Measurements from ENCODE around the gene PRRG3.

Gene PRRG3

GRCh38 chrX:151725338-151725614, 30.0 kb downstream of the PRRG3 start:
- Histone ChIP-seq H3K9me3 (ENCODE audit: insufficient read depth, low read depth, low read length) (no peaks in the 10 kb centered on the region), H3K27ac (ENCODE audit: low read depth, low read length) (no peak overlapping the region), H3K4me3 (ENCODE audit: low read length) (no peak overlapping the region), H3K4me1 (ENCODE audit: insufficient read depth, low read length) (0 out of 2 replicates have a peak, but pooled peaks cover 6% of the 10 kb centered on the region), H3K36me3 (ENCODE audit: insufficient read depth, low read length) (no peaks in the 10 kb centered on the region), H3K27me3 (ENCODE audit: insufficient read depth, low read length) (peaks cover 3% of the 10 kb centered on the region; the same call in 1 of the 2 replicates), H3K9ac (ENCODE audit: low read depth, low read length) (no peak overlapping the region)
- WGBS: 95% methylated on average over 1 of the region's 1 CpG

DNA sequence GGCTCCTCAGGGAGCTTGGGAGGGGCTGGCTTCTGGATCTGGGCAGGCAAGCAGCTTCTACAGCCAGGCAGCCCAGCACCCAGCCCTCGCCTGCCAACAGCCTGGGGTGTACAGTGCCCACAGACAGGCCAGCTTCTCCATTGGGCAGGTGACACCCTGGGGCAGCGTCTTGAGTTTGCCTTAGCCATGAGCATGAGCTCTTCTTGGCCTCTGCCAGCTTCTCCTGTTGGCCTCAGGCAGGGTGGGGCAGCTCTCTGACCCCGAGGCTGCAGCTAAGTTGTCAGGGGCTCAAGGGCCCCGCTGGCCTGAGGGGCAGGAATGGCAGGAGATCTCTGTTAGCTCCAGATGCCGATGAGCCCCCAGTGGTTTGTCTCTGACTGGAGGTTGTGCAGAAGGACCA, 31.5 kb downstream of the PRRG3 start:
- H3K27ac ChIP-seq (ENCODE audit: low read depth, low read length): no peak overlapping the region
- no peak overlapping the region for H3K4me3 ChIP-seq (ENCODE audit: low read length)
- 97% methylated on average over 5 of the region's 5 CpGs for WGBS
- no peak overlapping the region for H3K9ac ChIP-seq (ENCODE audit: low read depth, low read length)
- peaks cover 3% of the 10 kb centered on the region; the same call in 1 of the 2 replicates for H3K27me3 ChIP-seq (ENCODE audit: insufficient read depth, low read length)
- H3K36me3 ChIP-seq (ENCODE audit: insufficient read depth, low read length): no peaks in the 10 kb centered on the region
- H3K4me1 ChIP-seq (ENCODE audit: insufficient read depth, low read length): 0 out of 2 replicates have a peak, but pooled peaks cover 6% of the 10 kb centered on the region
- no peaks in the 10 kb centered on the region for H3K9me3 ChIP-seq (ENCODE audit: insufficient read depth, low read depth, low read length)

DNA sequence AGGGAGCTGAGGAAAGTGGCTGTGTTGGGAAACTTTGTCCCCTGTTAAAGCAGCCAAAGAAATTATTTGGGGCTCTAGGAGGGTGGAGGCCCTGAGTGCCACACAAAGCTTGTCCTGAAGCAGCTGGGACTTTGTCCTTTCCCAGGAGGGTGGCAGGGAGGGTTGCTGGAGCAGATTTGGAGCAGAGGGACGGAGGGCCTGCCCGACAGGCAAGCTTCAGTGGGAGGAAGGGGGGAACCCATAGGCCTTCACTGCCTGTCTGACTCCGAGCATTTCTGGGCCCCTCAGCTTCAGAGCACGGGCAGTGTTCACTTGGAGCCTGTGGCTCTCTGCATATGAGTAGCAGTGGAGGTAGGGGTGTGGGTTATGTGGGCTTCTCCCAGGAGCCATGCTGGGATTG, 32.1 kb downstream of the PRRG3 start:
- peaks cover 3% of the 10 kb centered on the region; the same call in 1 of the 2 replicates for H3K27me3 ChIP-seq (ENCODE audit: insufficient read depth, low read length)
- no peaks in the 10 kb centered on the region for H3K36me3 ChIP-seq (ENCODE audit: insufficient read depth, low read length)
- 89% methylated on average over 4 of the region's 4 CpGs for WGBS
- H3K9me3 ChIP-seq (ENCODE audit: insufficient read depth, low read depth, low read length): no peaks in the 10 kb centered on the region
- no peak overlapping the region for H3K9ac ChIP-seq (ENCODE audit: low read depth, low read length)
- no peak overlapping the region for H3K4me3 ChIP-seq (ENCODE audit: low read length)
- 0 out of 2 replicates have a peak, but pooled peaks cover 6% of the 10 kb centered on the region for H3K4me1 ChIP-seq (ENCODE audit: insufficient read depth, low read length)
- no peak overlapping the region for H3K27ac ChIP-seq (ENCODE audit: low read depth, low read length)

- WGBS: 95% methylated on average over 4 of the region's 4 CpGs
- no peaks in the 10 kb centered on the region for H3K36me3 ChIP-seq (ENCODE audit: insufficient read depth, low read length)
- no peak overlapping the region for H3K9ac ChIP-seq (ENCODE audit: low read depth, low read length)
- no peaks in the 10 kb centered on the region for H3K9me3 ChIP-seq (ENCODE audit: insufficient read depth, low read depth, low read length)
- H3K27me3 ChIP-seq (ENCODE audit: insufficient read depth, low read length): no peaks in the 10 kb centered on the region
- H3K4me1 ChIP-seq (ENCODE audit: insufficient read depth, low read length): no peaks in the 10 kb centered on the region
- H3K27ac ChIP-seq (ENCODE audit: low read depth, low read length): no peak overlapping the region
- H3K4me3 ChIP-seq (ENCODE audit: low read length): no peak overlapping the region
These were observed 33.9 kb downstream of the PRRG3 start for GRCh38 chrX:151729056-151729725.

DNA sequence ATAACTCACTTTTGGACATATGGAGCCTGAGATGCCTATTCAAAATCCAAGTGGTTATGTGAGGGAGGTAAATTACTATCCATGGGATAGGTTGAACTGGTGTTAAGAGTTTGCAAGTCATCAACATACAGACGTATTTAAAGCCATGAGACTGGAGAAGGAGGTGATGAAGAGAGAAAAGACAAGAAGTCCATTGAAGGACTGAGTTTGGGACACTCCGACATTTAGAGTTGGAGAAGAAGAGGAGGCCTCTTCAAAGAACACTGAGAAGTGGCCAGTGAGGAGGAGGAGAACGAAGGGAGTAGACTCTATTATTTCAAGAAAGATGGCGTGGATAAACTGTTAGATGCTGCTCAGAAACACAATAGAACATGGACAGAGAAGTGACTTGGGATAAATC, 39.2 kb downstream of the PRRG3 start, which contains the start of gene CNGA2:
Gene CNGA2 (plus strand): TSS at position 301 of the 400 bp plus-strand sequence. CDS start 3,738 bp downstream, outside the sequence.
- H3K9ac ChIP-seq (ENCODE audit: low read depth, low read length): no peak within 1 kb of the TSS
- no peaks in the 10 kb centered on the region for H3K9me3 ChIP-seq (ENCODE audit: insufficient read depth, low read depth, low read length)
- H3K4me1 ChIP-seq (ENCODE audit: insufficient read depth, low read length): no peaks in the 10 kb centered on the region
- 91% methylated on average over 4 of the region's 4 CpGs for WGBS
- H3K4me3 ChIP-seq (ENCODE audit: low read length): no peak within 1 kb of the TSS
- no peaks in the 10 kb centered on the region for H3K36me3 ChIP-seq (ENCODE audit: insufficient read depth, low read length)
- H3K27ac ChIP-seq (ENCODE audit: low read depth, low read length): no peak within 1 kb of the TSS
- no peaks in the 10 kb centered on the region for H3K27me3 ChIP-seq (ENCODE audit: insufficient read depth, low read length)

GRCh38 chrX:151735219-151735618, 40.0 kb downstream of the PRRG3 start:
- H3K27me3 ChIP-seq (ENCODE audit: insufficient read depth, low read length): no peaks in the 10 kb centered on the region
- H3K4me1 ChIP-seq (ENCODE audit: insufficient read depth, low read length): no peaks in the 10 kb centered on the region
- no peaks in the 10 kb centered on the region for H3K36me3 ChIP-seq (ENCODE audit: insufficient read depth, low read length)
- H3K9me3 ChIP-seq (ENCODE audit: insufficient read depth, low read depth, low read length): no peaks in the 10 kb centered on the region
- no peak overlapping the region for H3K9ac ChIP-seq (ENCODE audit: low read depth, low read length)
- H3K27ac ChIP-seq (ENCODE audit: low read depth, low read length): no peak overlapping the region
- 87% methylated on average over 2 of the region's 2 CpGs for WGBS
- no peak overlapping the region for H3K4me3 ChIP-seq (ENCODE audit: low read length)

- 88% methylated on average over 6 of the region's 6 CpGs for WGBS
- Histone ChIP-seq H3K27ac (ENCODE audit: low read depth, low read length) (no peak overlapping the region), H3K4me3 (ENCODE audit: low read length) (no peak overlapping the region), H3K36me3 (ENCODE audit: insufficient read depth, low read length) (no peaks in the 10 kb centered on the region), H3K27me3 (ENCODE audit: insufficient read depth, low read length) (no peaks in the 10 kb centered on the region), H3K9ac (ENCODE audit: low read depth, low read length) (no peak overlapping the region), H3K4me1 (ENCODE audit: insufficient read depth, low read length) (no peaks in the 10 kb centered on the region), H3K9me3 (ENCODE audit: insufficient read depth, low read depth, low read length) (no peaks in the 10 kb centered on the region)
These were observed 41.4 kb downstream of the PRRG3 start for GRCh38 chrX:151736685-151737084.

- no peaks in the 10 kb centered on the region for H3K4me1 ChIP-seq (ENCODE audit: insufficient read depth, low read length)
- H3K9me3 ChIP-seq (ENCODE audit: insufficient read depth, low read depth, low read length): no peaks in the 10 kb centered on the region
- 92% methylated on average over 5 of the region's 5 CpGs for WGBS
These were observed 42.2 kb downstream of the PRRG3 start for GRCh38 chrX:151737494-151737893.

DNA sequence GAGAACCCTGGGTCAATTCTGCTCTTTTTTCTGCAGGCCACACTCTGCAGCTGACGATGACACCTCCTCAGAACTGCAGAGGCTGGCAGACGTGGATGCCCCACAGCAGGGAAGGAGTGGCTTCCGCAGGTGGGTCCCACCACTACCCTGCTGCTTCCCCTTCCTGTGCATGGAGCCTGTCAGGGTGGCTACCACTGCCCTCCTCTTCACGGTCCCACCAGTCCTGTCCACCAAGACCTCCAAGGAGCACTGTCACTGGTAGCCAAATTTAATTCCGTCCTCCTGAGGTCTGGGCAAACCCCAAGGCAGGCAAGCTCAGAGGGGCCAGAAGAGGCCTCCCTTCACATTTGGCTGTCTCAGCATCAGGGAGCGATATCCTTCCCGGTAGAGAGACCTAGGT, 43.5 kb downstream of the PRRG3 start:
- 93% methylated on average over 7 of the region's 7 CpGs for WGBS
- no peaks in the 10 kb centered on the region for H3K36me3 ChIP-seq (ENCODE audit: insufficient read depth, low read length)
- no peak overlapping the region for H3K9ac ChIP-seq (ENCODE audit: low read depth, low read length)
- no peaks in the 10 kb centered on the region for H3K9me3 ChIP-seq (ENCODE audit: insufficient read depth, low read depth, low read length)
- H3K4me1 ChIP-seq (ENCODE audit: insufficient read depth, low read length): no peaks in the 10 kb centered on the region
- no peak overlapping the region for H3K27ac ChIP-seq (ENCODE audit: low read depth, low read length)
- no peak overlapping the region for H3K4me3 ChIP-seq (ENCODE audit: low read length)
- no peaks in the 10 kb centered on the region for H3K27me3 ChIP-seq (ENCODE audit: insufficient read depth, low read length)

More at GRCh38 chrX:151737494-151737893, 42.2 kb downstream of the PRRG3 start:
- no peaks in the 10 kb centered on the region for H3K36me3 ChIP-seq (ENCODE audit: insufficient read depth, low read length)
- no peaks in the 10 kb centered on the region for H3K27me3 ChIP-seq (ENCODE audit: insufficient read depth, low read length)
- H3K9ac ChIP-seq (ENCODE audit: low read depth, low read length): no peak overlapping the region
- H3K27ac ChIP-seq (ENCODE audit: low read depth, low read length): no peak overlapping the region
- no peak overlapping the region for H3K4me3 ChIP-seq (ENCODE audit: low read length)

DNA sequence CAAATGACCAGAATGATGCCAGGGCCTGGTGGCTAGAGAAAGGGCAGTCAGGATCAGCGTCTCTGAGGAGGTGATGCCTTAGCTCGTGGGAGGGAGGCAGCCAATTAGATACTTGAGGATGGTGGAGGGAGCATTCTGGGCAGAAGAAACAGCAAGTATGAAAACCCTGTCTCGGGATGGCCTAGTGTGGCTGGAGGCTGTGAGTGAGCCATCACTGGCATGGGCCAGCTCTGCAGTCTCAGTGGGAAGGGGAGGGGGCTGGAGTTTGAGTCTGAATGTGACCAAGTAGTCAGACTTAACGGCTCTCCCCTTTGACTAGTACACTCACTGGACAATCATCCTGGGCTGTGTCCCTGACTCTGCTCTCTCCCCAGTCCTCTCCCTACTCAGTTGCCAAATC, 46.3 kb downstream of the PRRG3 start:
- Histone ChIP-seq H3K9me3 (ENCODE audit: insufficient read depth, low read depth, low read length) (no peaks in the 10 kb centered on the region), H3K27ac (ENCODE audit: low read depth, low read length) (no peak overlapping the region), H3K27me3 (ENCODE audit: insufficient read depth, low read length) (no peaks in the 10 kb centered on the region), H3K36me3 (ENCODE audit: insufficient read depth, low read length) (no peaks in the 10 kb centered on the region), H3K4me3 (ENCODE audit: low read length) (no peak overlapping the region), H3K9ac (ENCODE audit: low read depth, low read length) (no peak overlapping the region), H3K4me1 (ENCODE audit: insufficient read depth, low read length) (no peaks in the 10 kb centered on the region)
- WGBS: 93% methylated on average over 4 of the region's 4 CpGs

DNA sequence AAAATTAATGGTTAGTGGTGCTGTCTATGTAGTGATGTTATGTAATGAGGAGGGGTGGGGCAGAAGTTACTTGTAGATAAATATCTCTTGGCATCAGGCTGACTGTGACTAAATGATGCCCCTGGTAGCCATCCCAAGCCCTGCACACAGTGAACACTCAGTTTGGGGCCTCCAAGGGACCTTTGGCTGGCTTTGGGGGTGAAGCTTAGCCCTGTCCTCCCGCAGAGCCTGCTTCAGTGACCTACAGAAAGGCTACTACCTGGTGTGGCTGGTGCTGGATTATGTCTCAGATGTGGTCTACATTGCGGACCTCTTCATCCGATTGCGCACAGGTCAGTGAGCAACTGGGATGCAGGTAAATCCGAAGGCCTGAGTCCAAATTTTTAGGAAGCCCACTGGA, 47.1 kb downstream of the PRRG3 start:
- Histone ChIP-seq H3K9me3 (ENCODE audit: insufficient read depth, low read depth, low read length) (no peaks in the 10 kb centered on the region), H3K36me3 (ENCODE audit: insufficient read depth, low read length) (no peaks in the 10 kb centered on the region), H3K27ac (ENCODE audit: low read depth, low read length) (no peak overlapping the region), H3K4me3 (ENCODE audit: low read length) (no peak overlapping the region), H3K9ac (ENCODE audit: low read depth, low read length) (no peak overlapping the region), H3K4me1 (ENCODE audit: insufficient read depth, low read length) (no peaks in the 10 kb centered on the region), H3K27me3 (ENCODE audit: insufficient read depth, low read length) (no peaks in the 10 kb centered on the region)
- WGBS: 96% methylated on average over 5 of the region's 5 CpGs

Data from HUES64 (cell line).